ENCODE measurements around the gene FAM20C.

Gene FAM20C

GRCh38 chr7:159370-160270 is 32.8 kb upstream of the FAM20C start:
- no peak for DNase-seq (ENCODE audit: low spot score)

GRCh38 chr7:160958-161725 is 31.2 kb upstream of the FAM20C start:
- DNase-seq (ENCODE audit: low spot score) = no peak

- no peak for DNase-seq (ENCODE audit: low spot score)
Measured at GRCh38 chr7:162632-163297, 29.6 kb upstream of the FAM20C start.

- no peak for DNase-seq (ENCODE audit: low spot score)
Measured at GRCh38 chr7:163298-163695, 29.1 kb upstream of the FAM20C start.

GRCh38 chr7:163971-164881 is 28.1 kb upstream of the FAM20C start:
- DNase-seq (ENCODE audit: low spot score) = no peak

GRCh38 chr7:164882-165660 is 27.3 kb upstream of the FAM20C start:
- DNase-seq (ENCODE audit: low spot score) = no peak

- DNase-seq (ENCODE audit: low spot score) = no peak
Measured at GRCh38 chr7:165661-166337, 26.6 kb upstream of the FAM20C start.

GRCh38 chr7:166338-167060 is 25.9 kb upstream of the FAM20C start:
- DNase-seq (ENCODE audit: low spot score) = no peak

- no peak for DNase-seq (ENCODE audit: low spot score)
Measured at GRCh38 chr7:167090-167855, 25.1 kb upstream of the FAM20C start.

GRCh38 chr7:167976-168791 is 24.2 kb upstream of the FAM20C start:
- no peak for DNase-seq (ENCODE audit: low spot score)

GRCh38 chr7:169276-170172 is 22.8 kb upstream of the FAM20C start:
- no peak for DNase-seq (ENCODE audit: low spot score)

- DNase-seq (ENCODE audit: low spot score) = no peak
Measured at GRCh38 chr7:170551-171363, 21.6 kb upstream of the FAM20C start.

- DNase-seq (ENCODE audit: low spot score) = no peak
Measured at GRCh38 chr7:171364-171904, 20.9 kb upstream of the FAM20C start.

GRCh38 chr7:171912-172515 is 20.4 kb upstream of the FAM20C start:
- no peak for DNase-seq (ENCODE audit: low spot score)
